Measurements from ENCODE around the gene TOM1. TPM values are rescaled to one million over a fixed set of nuclear protein-coding genes. Genes with fewer than 3 reads are reported as not detected.

The TOM1 gene
- total and polyA plus RNA-seq, 2 of the 13 experiments (the other 11 are each of a cell fraction or from before 2014, with no cell fraction given) = 30.8 to 87.3 TPM

DNA sequence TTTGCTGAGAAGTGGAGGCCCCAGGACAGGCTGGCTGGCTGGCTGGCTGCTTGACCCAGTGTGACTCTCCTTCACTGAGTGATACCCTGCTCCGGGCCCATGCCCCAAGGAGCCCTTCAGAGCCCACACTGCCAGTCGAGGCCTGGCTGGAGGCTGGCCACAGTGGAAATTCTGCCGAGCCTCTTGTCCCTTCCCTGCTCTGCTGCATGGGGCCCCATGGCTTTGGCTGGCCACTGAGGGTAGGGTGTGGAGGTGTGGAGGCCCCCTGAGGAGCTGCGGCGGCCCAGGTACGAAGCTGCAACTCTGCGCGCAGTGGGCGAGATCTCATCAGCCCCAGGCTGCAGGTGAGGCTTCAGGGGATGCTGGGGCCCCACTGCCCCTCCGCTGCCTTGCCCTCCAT is 47.8 kb downstream of the TOM1 start:
- Histone ChIP-seq H3K79me2 (ENCODE audit: insufficient read depth, low read length) (no peaks in the 10 kb centered on the region), H3K36me3 (replicated peaks in 1 of 2; ENCODE audit: control insufficient read depth in 1 of 2, insufficient read depth in 2 of 2, low read length in 2 of 2) (peaks cover 24 to 25% of the 10 kb centered on the region in 2 experiments), H3K27me3 (ENCODE audit: control insufficient read depth in 1 of 2, insufficient read depth in 2 of 2, low read length in 2 of 2) (no peaks in the 10 kb centered on the region; a peak in 1 of 5 replicates), H3K27ac (ENCODE audit: extremely low read length, insufficient read depth, low read length) (no peak overlapping the region), H4K20me1 (ENCODE audit: insufficient read depth, low read length) (no peaks in the 10 kb centered on the region), H3K4me1 (ENCODE audit: insufficient read depth, low read length) (peaks cover 22% of the 10 kb centered on the region), H3K4me2 (ENCODE audit: low read depth, low read length) (no peak overlapping the region), H3K9me3 (ENCODE audit: low read length) (no peaks in the 10 kb centered on the region), H2AFZ (ENCODE audit: low read length) (no peak overlapping the region), H3K9ac (ENCODE audit: insufficient read depth, low read depth, low read length) (no peak overlapping the region), H3K4me3 (replicated peaks in 1 of 3; ENCODE audit: insufficient read depth in 1 of 3, low read depth in 2 of 3, low read length in 3 of 3) (no peak overlapping the region)
- BruUV-seq (replicated peaks) = no TSS peak
- FAIRE-seq (no peak), ATAC-seq (no peak), DNase-seq (ENCODE audit: low spot score) (no peak)
- TF ChIP-seq AGO2 (optimal IDR thresholded peaks at IDR 0.05; ENCODE audit: low read depth, low read length) = peak; percentile 28
- TF ChIP-seq KDM3A (CRISPR knock-in tag; IDR thresholded peaks at IDR 0.05; ENCODE audit: low read depth) = no peak
- intact Hi-C loops (cut with micrococcal nuclease; ENCODE audit: unreplicated experiment) (no loop called here), in situ Hi-C loops (cut with HindIII; ENCODE audit: extremely low pct_ligation_motif_present, low pct_unique_long_range_greater_than_20kb) (no loop called here)
- 96% methylated on average over 5 of the region's 10 CpGs for WGBS (ENCODE audit: low lambda C conversion rate)
- POLR2A ChIA-PET = no interaction called here
- CTCF ChIA-PET (ENCODE audit: low intra/inter-chr PET ratio, low total read pairs) = interaction anchor here (0.9 kb wide), 1 partner anchor 235 kb away, joined by 3 read pairs; no protein-coding TSS in a partner anchor

DNA sequence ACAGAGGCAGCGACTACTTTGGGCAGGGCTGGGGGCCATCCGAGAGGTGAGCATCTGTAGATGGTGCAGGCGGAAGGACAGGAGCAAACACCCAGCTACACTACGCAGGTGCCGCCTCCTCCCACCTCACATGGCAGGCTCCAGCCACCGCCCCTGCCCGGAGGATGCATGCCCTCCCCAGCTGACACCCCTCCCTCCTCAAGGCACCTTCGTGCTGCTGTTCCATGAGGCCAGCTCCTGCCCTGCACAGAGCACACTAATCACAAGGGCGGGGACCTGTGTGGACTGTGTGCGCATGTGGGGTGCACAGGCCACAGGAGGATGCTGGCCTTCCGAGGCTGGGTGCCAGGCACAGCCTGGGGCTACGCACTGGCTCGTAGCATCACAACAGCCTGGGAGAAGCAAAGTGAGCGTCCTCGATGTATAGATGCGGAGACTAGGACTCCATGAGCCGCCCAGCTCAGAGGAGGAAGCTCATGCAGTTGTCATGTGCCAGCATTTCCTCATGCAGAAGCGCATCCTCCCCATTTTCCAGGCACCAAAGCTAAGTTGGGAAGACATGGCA is 48.4 kb downstream of the TOM1 start:
- DNase-seq (ENCODE audit: low spot score) = no peak
- in situ Hi-C loops (cut with HindIII; ENCODE audit: extremely low pct_ligation_motif_present, low pct_unique_long_range_greater_than_20kb) (no loop called here), intact Hi-C loops (cut with micrococcal nuclease; ENCODE audit: unreplicated experiment) (no loop called here)
- FAIRE-seq = no peak
- Histone ChIP-seq H3K4me1 (ENCODE audit: insufficient read depth, low read length) (peaks cover 28% of the 10 kb centered on the region), H3K9me3 (ENCODE audit: low read length) (no peaks in the 10 kb centered on the region), H3K79me2 (ENCODE audit: insufficient read depth, low read length) (no peaks in the 10 kb centered on the region), H4K20me1 (ENCODE audit: insufficient read depth, low read length) (no peaks in the 10 kb centered on the region), H3K27me3 (ENCODE audit: control insufficient read depth in 1 of 2, insufficient read depth in 2 of 2, low read length in 2 of 2) (no peaks in the 10 kb centered on the region; a peak in 1 of 5 replicates), H3K36me3 (replicated peaks in 1 of 2; ENCODE audit: control insufficient read depth in 1 of 2, insufficient read depth in 2 of 2, low read length in 2 of 2) (peaks cover 19% of the 10 kb centered on the region in 2 experiments), H3K9ac (ENCODE audit: insufficient read depth, low read depth, low read length) (no peak overlapping the region), H3K4me2 (ENCODE audit: low read depth, low read length) (no peak overlapping the region), H3K27ac (ENCODE audit: extremely low read length, insufficient read depth, low read length) (no peak overlapping the region), H2AFZ (ENCODE audit: low read length) (no peak overlapping the region), H3K4me3 (replicated peaks in 1 of 3; ENCODE audit: insufficient read depth in 1 of 3, low read depth in 2 of 3, low read length in 3 of 3) (no peak overlapping the region)
- no peak for ATAC-seq
- 98% methylated on average over 9 of the region's 18 CpGs for whole genome bisulfite sequencing (ENCODE audit: low lambda C conversion rate)
- no TSS peak for BruUV-seq (replicated peaks)
- ChIA-PET POLR2A (interaction anchor here (0.6 kb wide), 1 partner anchor 19 kb away, joined by 6 read pairs; no protein-coding TSS in a partner anchor), CTCF (ENCODE audit: low intra/inter-chr PET ratio, low total read pairs) (interaction anchor here (0.9 kb wide), 1 partner anchor 235 kb away, joined by 3 read pairs; no protein-coding TSS in a partner anchor)
- TF ChIP-seq ZNF17 (CRISPR knock-in tag; IDR thresholded peaks at IDR 0.05) (no peak), PAF1 (CRISPR knock-in tag; IDR thresholded peaks at IDR 0.05) (0 out of 2 replicates have a peak, but pooled peaks have one; percentile 20), HMG20A (CRISPR knock-in tag; IDR thresholded peaks at IDR 0.05; ENCODE audit: borderline replicate concordance) (no peak)
